Progenitor cell of endocrine pancreas (in vitro differentiated cells): ENCODE data around the gene ENOX2. TPM values are rescaled to one million over a fixed set of nuclear protein-coding genes. Genes with fewer than 3 reads are reported as not detected.

Source experiments
- DNase-seq: peaks from one replicate; pipeline ENCODE4 v3.0.0; 2021; ENCODE audit warnings: low spot score; ENCODE audit not compliant: unreplicated experiment
- H3K27ac Mint-ChIP-seq: 2 replicates; pipeline ENCODE4 v1.8.0; 2021; ENCODE audit warnings: mild to moderate bottlenecking, moderate library complexity, mixed read lengths
- H3K27me3 Mint-ChIP-seq: 2 replicates; pipeline ENCODE4 v1.8.0; 2021; ENCODE audit warnings: mixed read lengths
- H3K36me3 Mint-ChIP-seq: 2 replicates; pipeline ENCODE4 v1.8.0; 2022; ENCODE audit warnings: mixed read lengths; ENCODE audit not compliant: insufficient read depth
- H3K4me1 Mint-ChIP-seq: 2 replicates; pipeline ENCODE4 v1.8.0; 2021; ENCODE audit warnings: low read depth, mixed read lengths
- H3K4me3 Mint-ChIP-seq: 2 replicates; pipeline ENCODE4 v1.8.0; 2021; ENCODE audit warnings: low read depth, mild to moderate bottlenecking, moderate library complexity, mixed read lengths
- H3K9me3 Mint-ChIP-seq: 2 replicates; pipeline ENCODE4 v1.8.0; 2021; ENCODE audit warnings: low read depth, mixed read lengths
- CTCF ChIP-seq: fragments of 200-600 bp; sonication (generic); IDR thresholded peaks from one replicate; pipeline ENCODE4 v1.5.0; 2021; ENCODE audit warnings: antibody characterized with exemption, mild to moderate bottlenecking; ENCODE audit not compliant: unreplicated experiment
- total RNA-seq: library from RNA; stranded (reverse); gene quantifications from 2 replicates; pipeline ENCODE4 v1.2.1, GENCODE V29; 2021

ENOX2 gene
- total RNA-seq, 1 donor from 2014 or later, result 19.8 TPM

GRCh38 chrX:130885996-130886395, 17.0 kb downstream of the ENOX2 start:
- DNase-seq, result no peak
- Mint-ChIP-seq H3K36me3 (no peaks in the 10 kb centered on the region), H3K27me3 (no peaks in the 10 kb centered on the region), H3K9me3 (no peaks in the 10 kb centered on the region), H3K27ac (no peak overlapping the region), H3K4me1 (peaks cover 1% of the 10 kb centered on the region), H3K4me3 (no peak overlapping the region)
- TF ChIP-seq CTCF, result no peak

DNA sequence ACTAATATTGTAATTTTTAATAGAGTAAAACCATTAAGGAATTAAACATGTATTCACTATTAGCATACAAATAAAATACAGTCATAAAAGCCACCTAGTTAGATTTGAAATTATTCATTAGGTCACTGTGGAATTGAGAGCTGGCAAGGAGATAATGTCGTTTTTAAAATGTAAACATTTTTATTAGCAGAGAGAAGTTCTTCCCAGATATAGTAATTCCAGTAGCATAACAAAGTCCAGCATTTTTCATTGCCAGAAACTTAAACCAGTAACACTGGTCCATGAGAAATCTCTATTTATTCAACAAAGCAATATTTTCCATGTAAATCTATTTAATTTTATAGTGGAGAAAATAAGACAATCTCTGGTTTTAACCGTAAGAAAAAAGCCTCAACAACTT, 17.5 kb downstream of the ENOX2 start:
- Mint-ChIP-seq H3K27ac (no peak overlapping the region), H3K4me3 (no peak overlapping the region), H3K9me3 (no peaks in the 10 kb centered on the region), H3K36me3 (no peaks in the 10 kb centered on the region), H3K4me1 (peaks cover 1% of the 10 kb centered on the region), H3K27me3 (no peaks in the 10 kb centered on the region)
- no peak for TF ChIP-seq CTCF
- no peak for DNase-seq

DNA sequence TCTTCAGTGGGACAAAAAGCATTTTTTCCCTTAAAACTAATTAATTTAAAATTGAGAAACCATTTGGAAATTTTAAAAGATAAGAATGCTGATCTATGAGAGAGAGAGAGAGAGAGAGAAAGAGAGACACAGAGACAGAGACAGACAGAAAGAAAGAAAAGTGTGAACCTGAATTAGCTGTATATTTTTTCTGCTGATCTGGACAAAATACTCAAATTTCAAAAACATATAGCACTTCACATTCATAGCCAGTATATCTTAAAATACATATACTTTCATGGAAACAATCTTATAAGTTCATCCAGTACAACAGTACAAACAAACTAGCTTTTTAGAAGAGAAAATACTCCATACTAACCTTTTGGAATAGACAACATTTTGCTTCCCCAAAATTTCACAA, 18.4 kb downstream of the ENOX2 start:
- H3K9me3 Mint-ChIP-seq, result no peaks in the 10 kb centered on the region
- H3K4me3 Mint-ChIP-seq, result no peak overlapping the region
- no peak for TF ChIP-seq CTCF
- DNase-seq, result no peak
- H3K4me1 Mint-ChIP-seq, result peaks cover 1% of the 10 kb centered on the region
- no peaks in the 10 kb centered on the region for H3K36me3 Mint-ChIP-seq
- no peaks in the 10 kb centered on the region for H3K27me3 Mint-ChIP-seq
- no peak overlapping the region for H3K27ac Mint-ChIP-seq

- peaks cover 5% of the 10 kb centered on the region for H3K9me3 Mint-ChIP-seq
- no peak overlapping the region for H3K4me3 Mint-ChIP-seq
- DNase-seq, result no peak
- no peaks in the 10 kb centered on the region for H3K27me3 Mint-ChIP-seq
- peaks cover 3% of the 10 kb centered on the region for H3K36me3 Mint-ChIP-seq
- H3K27ac Mint-ChIP-seq, result no peak overlapping the region
- peaks cover 10% of the 10 kb centered on the region for H3K4me1 Mint-ChIP-seq
- no peak for TF ChIP-seq CTCF
Observed at GRCh38 chrX:130879869-130880268, 23.1 kb downstream of the ENOX2 start.

DNA sequence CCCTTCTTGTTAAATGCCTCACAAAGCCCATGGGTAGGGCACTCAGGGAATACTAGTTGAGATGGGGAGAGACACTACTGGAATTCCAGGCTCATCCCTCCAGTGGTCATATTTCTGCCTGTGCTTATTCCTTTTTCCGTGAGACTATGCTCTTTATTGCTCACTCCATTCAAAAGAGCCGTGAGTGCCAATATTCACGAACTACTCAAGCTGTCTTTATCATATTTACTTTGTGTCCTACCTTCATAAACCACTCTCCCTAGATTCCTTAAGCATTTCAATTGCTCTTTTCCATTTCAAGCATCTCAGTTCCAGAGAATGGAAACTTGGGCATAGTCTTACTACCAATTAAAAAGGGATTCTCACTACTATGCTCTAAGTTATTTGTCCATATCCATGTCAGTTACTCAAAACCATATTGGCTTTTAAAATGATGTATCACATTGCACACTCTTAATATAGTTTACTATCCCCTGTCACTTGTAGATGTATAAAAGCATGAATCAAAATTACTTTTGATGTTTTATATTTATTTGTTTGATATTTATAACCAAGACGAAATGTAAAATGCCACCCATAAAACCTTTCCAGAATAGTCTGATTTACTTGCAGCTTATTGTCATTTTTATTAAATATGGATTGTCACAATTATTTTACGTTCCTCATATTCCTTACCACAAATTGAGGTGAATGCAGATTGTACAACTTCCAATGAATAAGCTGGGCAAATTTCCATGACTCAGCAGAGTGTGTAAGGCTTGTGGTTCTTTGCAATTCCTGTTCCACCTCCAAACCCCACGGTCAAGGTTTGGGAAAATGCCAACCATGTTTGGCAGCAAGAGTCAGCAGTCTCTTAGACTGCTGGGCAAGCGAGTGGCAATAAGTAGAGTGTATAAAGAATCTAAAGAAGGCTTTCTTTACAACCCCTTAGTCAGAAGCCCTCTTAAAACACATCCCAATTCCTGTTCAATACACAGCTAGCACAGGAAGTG, 24.4 kb downstream of the ENOX2 start:
- peaks cover 6% of the 10 kb centered on the region for H3K36me3 Mint-ChIP-seq
- no peak overlapping the region for H3K27ac Mint-ChIP-seq
- no peak overlapping the region for H3K4me3 Mint-ChIP-seq
- no peak for TF ChIP-seq CTCF
- H3K4me1 Mint-ChIP-seq, result peaks cover 10% of the 10 kb centered on the region
- H3K27me3 Mint-ChIP-seq, result no peaks in the 10 kb centered on the region
- no peak for DNase-seq
- H3K9me3 Mint-ChIP-seq, result peaks cover 9% of the 10 kb centered on the region
